ENCODE results near the gene PHACTR1.

PHACTR1 gene

DNA sequence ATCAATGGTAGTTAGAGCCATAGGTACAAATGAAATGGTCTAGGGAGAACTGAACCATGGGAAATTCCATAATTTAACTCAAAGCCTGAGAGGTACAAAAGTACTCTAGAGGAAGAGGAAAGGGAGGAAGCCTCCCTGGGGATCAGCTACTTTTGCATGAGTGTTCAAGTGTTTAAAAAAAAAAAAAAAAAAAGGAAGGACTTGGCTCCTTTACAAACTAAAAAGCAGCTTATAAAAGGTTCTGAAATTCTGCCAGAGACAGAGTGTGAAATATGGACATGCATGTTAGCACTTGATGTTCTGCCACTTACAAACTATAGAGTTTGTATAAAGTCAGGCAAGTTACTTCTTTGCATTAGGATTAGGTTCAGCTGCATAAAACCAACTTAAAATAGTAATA is 321.7 kb downstream of the PHACTR1 start:
- H3K9ac ChIP-seq (ENCODE audit: low read length): no peak overlapping the region
- H4K20me1 ChIP-seq (ENCODE audit: insufficient read depth, low read length): no peaks in the 10 kb centered on the region
- H3K36me3 ChIP-seq (replicated peaks; ENCODE audit: low read depth, low read length): no peaks in the 10 kb centered on the region
- H3K4me1 ChIP-seq (ENCODE audit: low read length): no peaks in the 10 kb centered on the region
- no peaks in the 10 kb centered on the region for H3K9me3 ChIP-seq (ENCODE audit: insufficient read depth, low read length)
- no peak overlapping the region for H3K4me3 ChIP-seq (ENCODE audit: low read length)
- TF ChIP-seq, protein P1, sequence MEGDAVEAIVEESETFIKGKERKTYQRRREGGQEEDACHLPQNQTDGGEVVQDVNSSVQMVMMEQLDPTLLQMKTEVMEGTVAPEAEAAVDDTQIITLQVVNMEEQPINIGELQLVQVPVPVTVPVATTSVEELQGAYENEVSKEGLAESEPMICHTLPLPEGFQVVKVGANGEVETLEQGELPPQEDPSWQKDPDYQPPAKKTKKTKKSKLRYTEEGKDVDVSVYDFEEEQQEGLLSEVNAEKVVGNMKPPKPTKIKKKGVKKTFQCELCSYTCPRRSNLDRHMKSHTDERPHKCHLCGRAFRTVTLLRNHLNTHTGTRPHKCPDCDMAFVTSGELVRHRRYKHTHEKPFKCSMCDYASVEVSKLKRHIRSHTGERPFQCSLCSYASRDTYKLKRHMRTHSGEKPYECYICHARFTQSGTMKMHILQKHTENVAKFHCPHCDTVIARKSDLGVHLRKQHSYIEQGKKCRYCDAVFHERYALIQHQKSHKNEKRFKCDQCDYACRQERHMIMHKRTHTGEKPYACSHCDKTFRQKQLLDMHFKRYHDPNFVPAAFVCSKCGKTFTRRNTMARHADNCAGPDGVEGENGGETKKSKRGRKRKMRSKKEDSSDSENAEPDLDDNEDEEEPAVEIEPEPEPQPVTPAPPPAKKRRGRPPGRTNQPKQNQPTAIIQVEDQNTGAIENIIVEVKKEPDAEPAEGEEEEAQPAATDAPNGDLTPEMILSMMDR (IDR thresholded peaks at IDR 0.05; ENCODE audit: low read depth, low read length): no peak
- no peak for TF ChIP-seq EZH2phosphoT487 (IDR thresholded peaks at IDR 0.05; ENCODE audit: low read depth)
- 0 out of 2 replicates have a peak, but pooled peaks cover 2% of the 10 kb centered on the region for H3K27me3 ChIP-seq (ENCODE audit: low read depth, low read length)
- H3K4me2 ChIP-seq (ENCODE audit: low read length): no peak overlapping the region
- no peaks in the 10 kb centered on the region for H3K79me2 ChIP-seq (ENCODE audit: low read length)
- H2AFZ ChIP-seq (ENCODE audit: low read depth, low read length): no peak overlapping the region
- H3K27ac ChIP-seq (ENCODE audit: low read length): no peak overlapping the region

DNA sequence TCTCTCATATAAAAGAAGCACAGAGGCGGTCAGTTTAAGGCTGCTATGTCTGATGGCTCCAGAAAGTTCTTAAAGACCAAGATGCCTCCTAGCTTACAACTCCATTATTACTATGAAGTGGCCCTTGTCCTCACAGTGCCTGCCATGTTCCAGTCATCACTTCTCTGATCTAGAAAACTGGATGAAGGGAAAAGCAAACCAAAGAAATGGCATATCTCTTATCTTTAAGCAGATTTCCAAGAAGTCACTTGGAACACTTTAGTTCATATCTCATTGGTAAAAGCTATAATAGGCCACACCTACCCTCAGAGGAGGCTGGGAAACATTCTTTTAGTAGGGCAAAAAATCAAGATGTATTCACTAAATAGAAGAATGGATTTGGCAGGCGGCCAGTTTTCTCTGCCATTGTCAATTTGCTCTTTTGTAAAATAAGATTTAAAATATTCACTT is 322.2 kb downstream of the PHACTR1 start:
- no peak overlapping the region for H3K9ac ChIP-seq (ENCODE audit: low read length)
- H3K4me3 ChIP-seq (ENCODE audit: low read length): no peak overlapping the region
- no peak overlapping the region for H3K27ac ChIP-seq (ENCODE audit: low read length)
- no peak overlapping the region for H2AFZ ChIP-seq (ENCODE audit: low read depth, low read length)
- H4K20me1 ChIP-seq (ENCODE audit: insufficient read depth, low read length): no peaks in the 10 kb centered on the region
- no peak overlapping the region for H3K4me2 ChIP-seq (ENCODE audit: low read length)
- H3K36me3 ChIP-seq (replicated peaks; ENCODE audit: low read depth, low read length): no peaks in the 10 kb centered on the region
- H3K9me3 ChIP-seq (ENCODE audit: insufficient read depth, low read length): no peaks in the 10 kb centered on the region
- H3K79me2 ChIP-seq (ENCODE audit: low read length): no peaks in the 10 kb centered on the region
- TF ChIP-seq, protein P1 (IDR thresholded peaks at IDR 0.05; ENCODE audit: low read depth, low read length): no peak
- no peak for TF ChIP-seq EZH2phosphoT487 (IDR thresholded peaks at IDR 0.05; ENCODE audit: low read depth)
- no peaks in the 10 kb centered on the region for H3K4me1 ChIP-seq (ENCODE audit: low read length)
- no peaks in the 10 kb centered on the region for H3K27me3 ChIP-seq (ENCODE audit: low read depth, low read length)

DNA sequence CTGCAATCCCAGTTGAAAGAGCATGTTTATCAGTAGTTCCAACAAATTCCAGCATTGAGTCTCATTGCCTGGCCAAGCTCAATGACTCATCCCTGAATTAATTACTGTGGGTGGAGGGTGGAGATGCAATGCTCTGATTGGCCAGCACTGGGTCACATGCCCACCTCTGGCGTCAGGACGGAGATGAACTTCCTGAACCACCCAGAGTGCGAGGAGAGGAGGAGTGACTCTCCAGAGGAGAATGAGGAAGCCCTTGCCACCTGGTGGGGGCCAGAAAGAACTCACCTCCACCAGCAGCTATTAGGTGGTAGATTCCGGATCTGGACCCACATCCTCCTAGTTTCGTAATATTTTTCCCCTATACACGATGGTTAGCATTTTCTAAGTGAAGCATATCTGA is 327.8 kb downstream of the PHACTR1 start:
- H3K79me2 ChIP-seq (ENCODE audit: low read length): no peaks in the 10 kb centered on the region
- H3K4me3 ChIP-seq (ENCODE audit: low read length): no peak overlapping the region
- H3K36me3 ChIP-seq (replicated peaks; ENCODE audit: low read depth, low read length): no peaks in the 10 kb centered on the region
- TF ChIP-seq EZH2phosphoT487 (IDR thresholded peaks at IDR 0.05; ENCODE audit: low read depth): no peak
- TF ChIP-seq, protein P1 (IDR thresholded peaks at IDR 0.05; ENCODE audit: low read depth, low read length): no peak
- no peaks in the 10 kb centered on the region for H4K20me1 ChIP-seq (ENCODE audit: insufficient read depth, low read length)
- no peaks in the 10 kb centered on the region for H3K27me3 ChIP-seq (ENCODE audit: low read depth, low read length)
- no peak overlapping the region for H2AFZ ChIP-seq (ENCODE audit: low read depth, low read length)
- H3K9me3 ChIP-seq (ENCODE audit: insufficient read depth, low read length): no peaks in the 10 kb centered on the region
- no peaks in the 10 kb centered on the region for H3K4me1 ChIP-seq (ENCODE audit: low read length)
- H3K4me2 ChIP-seq (ENCODE audit: low read length): no peak overlapping the region
- H3K9ac ChIP-seq (ENCODE audit: low read length): no peak overlapping the region
- H3K27ac ChIP-seq (ENCODE audit: low read length): no peak overlapping the region

DNA sequence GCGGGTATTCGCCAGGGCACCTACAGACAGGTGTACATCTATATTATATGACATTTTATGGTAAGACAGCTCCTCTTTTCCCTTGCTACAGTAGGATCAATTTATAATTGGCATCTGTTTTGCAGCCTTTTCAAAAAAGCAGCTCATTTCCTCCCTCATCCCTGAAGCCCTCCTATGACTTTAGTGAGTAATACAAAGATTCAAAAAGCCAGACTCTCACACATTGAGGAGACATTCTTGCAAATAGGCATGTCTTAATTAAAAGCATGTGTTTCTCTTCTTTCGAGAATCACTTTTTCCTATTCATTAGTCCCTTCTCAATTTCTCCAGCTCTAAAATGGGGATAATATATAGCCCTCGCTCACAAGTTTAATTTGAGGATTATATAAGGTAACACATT is 328.3 kb downstream of the PHACTR1 start:
- Histone ChIP-seq H3K4me3 (ENCODE audit: low read length) (no peak overlapping the region), H3K4me1 (ENCODE audit: low read length) (no peaks in the 10 kb centered on the region), H3K27ac (ENCODE audit: low read length) (no peak overlapping the region), H3K4me2 (ENCODE audit: low read length) (no peak overlapping the region), H2AFZ (ENCODE audit: low read depth, low read length) (no peak overlapping the region), H4K20me1 (ENCODE audit: insufficient read depth, low read length) (no peaks in the 10 kb centered on the region), H3K9me3 (ENCODE audit: insufficient read depth, low read length) (no peaks in the 10 kb centered on the region), H3K27me3 (ENCODE audit: low read depth, low read length) (no peaks in the 10 kb centered on the region), H3K36me3 (replicated peaks; ENCODE audit: low read depth, low read length) (no peaks in the 10 kb centered on the region), H3K79me2 (ENCODE audit: low read length) (no peaks in the 10 kb centered on the region), H3K9ac (ENCODE audit: low read length) (no peak overlapping the region)
- TF ChIP-seq EZH2phosphoT487 (IDR thresholded peaks at IDR 0.05; ENCODE audit: low read depth): no peak
- TF ChIP-seq, protein P1 (IDR thresholded peaks at IDR 0.05; ENCODE audit: low read depth, low read length): no peak

Data from OCI-LY3 (cell line).